ENCODE results near the gene RHOV.

Gene RHOV

GRCh38 chr15:40894681-40895448 is 20.8 kb upstream of the RHOV start:
- DNase-seq (ENCODE audit: low read depth): peak; percentile 80

GRCh38 chr15:40893733-40894680 is 20.0 kb upstream of the RHOV start, which contains the start of gene VPS18:
VPS18 (plus strand) TSS chr15:40894450; CDS start chr15:40894769, 319 bp downstream.
- H3K4me3 ChIP-seq (ENCODE audit: control insufficient read depth, low read depth, low read length): peak within 1 kb of the TSS; percentile 94
- peak; percentile 96 for DNase-seq (ENCODE audit: low read depth)
- TF ChIP-seq CTCF (conservative IDR thresholded peaks at IDR 0.05; ENCODE audit: control insufficient read depth, insufficient read depth, low read depth, low read length): peak; percentile 68

More at GRCh38 chr15:40894681-40895448, 20.8 kb upstream of the RHOV start:
- H3K4me3 ChIP-seq (ENCODE audit: control insufficient read depth, low read depth, low read length): peak overlapping the region; percentile 94
- peak; percentile 55 for TF ChIP-seq CTCF (conservative IDR thresholded peaks at IDR 0.05; ENCODE audit: control insufficient read depth, insufficient read depth, low read depth, low read length)

- H3K4me3 ChIP-seq (ENCODE audit: control insufficient read depth, low read depth, low read length): no peak overlapping the region
- TF ChIP-seq CTCF (conservative IDR thresholded peaks at IDR 0.05; ENCODE audit: control insufficient read depth, insufficient read depth, low read depth, low read length): no peak
- DNase-seq (ENCODE audit: low read depth): no peak
Measured at GRCh38 chr15:40893019-40893670, 19.1 kb upstream of the RHOV start.

GRCh38 chr15:40892447-40893012 is 18.5 kb upstream of the RHOV start:
- no peak for DNase-seq (ENCODE audit: low read depth)
- no peak for TF ChIP-seq CTCF (conservative IDR thresholded peaks at IDR 0.05; ENCODE audit: control insufficient read depth, insufficient read depth, low read depth, low read length)
- no peak overlapping the region for H3K4me3 ChIP-seq (ENCODE audit: control insufficient read depth, low read depth, low read length)

- peak; percentile 61 for TF ChIP-seq CTCF (conservative IDR thresholded peaks at IDR 0.05; ENCODE audit: control insufficient read depth, insufficient read depth, low read depth, low read length)
- peak; percentile 46 for DNase-seq (ENCODE audit: low read depth)
- no peak overlapping the region for H3K4me3 ChIP-seq (ENCODE audit: control insufficient read depth, low read depth, low read length)
Measured at GRCh38 chr15:40891810-40892446, 17.9 kb upstream of the RHOV start.
